ENCODE data around the gene FCER1G. TPM values are rescaled to one million over a fixed set of nuclear protein-coding genes. Genes with fewer than 3 reads are reported as not detected.
A peak's percentile ranks its signal among the peaks of the same experiment; 100 is the strongest.

The FCER1G gene
- total RNA-seq, 1 experiment from 2014 or later: not detected

- CTCF ChIA-PET: interaction anchor here (0.6 to 3.0 kb wide), 2 partner anchors 146 to 155 kb away, joined by 3 to 29 read pairs; no protein-coding TSS in a partner anchor
- H2AFZ ChIP-seq (ENCODE audit: low read length): no peak overlapping the region
- POLR2A ChIA-PET (ENCODE audit: unreplicated experiment): interaction anchor here (0.7 kb wide), 1 partner anchor 87 kb away, joined by 5 read pairs; no protein-coding TSS in a partner anchor
These were observed 12.9 kb downstream of the FCER1G start for GRCh38 chr1:161228032-161228431.

DNA sequence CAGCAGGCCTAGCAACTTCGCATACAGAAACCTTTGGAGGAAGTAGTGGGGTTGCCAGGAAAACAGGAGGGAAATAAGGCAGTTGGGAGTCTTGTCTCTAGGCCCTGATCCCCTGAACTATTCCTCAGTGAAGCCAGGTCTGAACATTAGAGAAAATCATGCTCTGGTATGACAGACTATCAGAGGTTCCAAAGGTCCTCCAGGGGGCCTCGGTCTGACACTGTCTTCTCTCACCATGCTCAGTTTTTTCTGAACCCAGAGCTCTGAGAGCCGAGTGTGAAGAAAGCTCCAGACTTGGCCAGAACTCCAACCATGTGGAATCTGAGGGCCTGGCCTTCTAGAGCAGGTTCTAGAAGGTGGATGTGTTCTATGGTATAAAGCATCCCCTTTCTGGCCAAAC lies 14.8 kb downstream of the FCER1G start:
- H2AFZ ChIP-seq (ENCODE audit: low read length): no peak overlapping the region
- H3K4me3 ChIP-seq (ENCODE audit: low read length): no peak overlapping the region
- H3K9ac ChIP-seq (ENCODE audit: low read length): no peak overlapping the region
- H3K9me2 ChIP-seq (replicated peaks; ENCODE audit: low read length): no peaks in the 10 kb centered on the region
- ChIA-PET CTCF (interaction anchor here (0.8 to 1.8 kb wide), 3 partner anchors 84 to 152 kb away, joined by 3 to 9 read pairs (median 8); partner anchors contain the start of gene SDHC), POLR2A (ENCODE audit: unreplicated experiment) (no interaction called here)
- H3K27ac ChIP-seq (ENCODE audit: low read length): no peak overlapping the region
- H3K4me1 ChIP-seq (ENCODE audit: insufficient read depth, low read length): peaks cover 23% of the 10 kb centered on the region
- ATAC-seq (no peak), DNase-seq (no peak)
- TF ChIP-seq CTCF (conservative IDR thresholded peaks at IDR 0.05; ENCODE audit: low read depth, low read length): peak; percentile 47; the same call in 1 of the 2 replicates
- no peak for TF ChIP-seq EZH2 (IDR thresholded peaks at IDR 0.05; ENCODE audit: low read length, unreplicated experiment)
- peaks cover 16% of the 10 kb centered on the region for H3K79me2 ChIP-seq (ENCODE audit: low read length)
- H4K20me1 ChIP-seq (ENCODE audit: low read length): no peaks in the 10 kb centered on the region
- TSS peak; percentile 1 for BruUV-seq (replicated peaks)
- H3K9me3 ChIP-seq (ENCODE audit: low read length): no peaks in the 10 kb centered on the region
- no peak overlapping the region for H3K4me2 ChIP-seq (ENCODE audit: low read length)
- H3K27me3 ChIP-seq (ENCODE audit: low read length): no peaks in the 10 kb centered on the region
- intact Hi-C loops (cut with micrococcal nuclease): no loop called here
- H3K36me3 ChIP-seq (ENCODE audit: low read depth, low read length): peaks cover 22% of the 10 kb centered on the region
- no peaks in the 10 kb centered on the region for H3F3A ChIP-seq (ENCODE audit: low read length, unreplicated experiment)

More at GRCh38 chr1:161228032-161228431, 12.9 kb downstream of the FCER1G start:
- Histone ChIP-seq H3K9me2 (replicated peaks; ENCODE audit: low read length) (no peaks in the 10 kb centered on the region), H3K36me3 (ENCODE audit: low read depth, low read length) (peaks cover 22% of the 10 kb centered on the region), H3K4me3 (ENCODE audit: low read length) (peak overlapping the region; percentile 79), H3K79me2 (ENCODE audit: low read length) (peaks cover 16% of the 10 kb centered on the region), H3K27ac (ENCODE audit: low read length) (no peak overlapping the region), H3K9me3 (ENCODE audit: low read length) (no peaks in the 10 kb centered on the region), H3K4me2 (ENCODE audit: low read length) (peak overlapping the region; percentile 82), H3F3A (ENCODE audit: low read length, unreplicated experiment) (no peaks in the 10 kb centered on the region), H3K27me3 (ENCODE audit: low read length) (no peaks in the 10 kb centered on the region), H4K20me1 (ENCODE audit: low read length) (no peaks in the 10 kb centered on the region), H3K9ac (ENCODE audit: low read length) (0 out of 2 replicates have a peak overlapping the region, but pooled peaks have one; percentile 80), H3K4me1 (ENCODE audit: insufficient read depth, low read length) (peaks cover 26% of the 10 kb centered on the region)
- TF ChIP-seq CTCF (conservative IDR thresholded peaks at IDR 0.05; ENCODE audit: low read depth, low read length): no peak
- no peak for TF ChIP-seq EZH2 (IDR thresholded peaks at IDR 0.05; ENCODE audit: low read length, unreplicated experiment)
- no peak for TF ChIP-seq EZH2phosphoT487 (IDR thresholded peaks at IDR 0.05; ENCODE audit: borderline replicate concordance, low read length)
- ATAC-seq (no peak), DNase-seq (no peak)
- intact Hi-C loops (cut with micrococcal nuclease): no loop called here
- BruUV-seq (replicated peaks): no TSS peak

GRCh38 chr1:161230762-161231161 lies 15.7 kb downstream of the FCER1G start:
- Histone ChIP-seq H3K9me3 (ENCODE audit: low read length) (no peaks in the 10 kb centered on the region), H4K20me1 (ENCODE audit: low read length) (no peaks in the 10 kb centered on the region), H3K36me3 (ENCODE audit: low read depth, low read length) (peaks cover 22% of the 10 kb centered on the region), H3K79me2 (ENCODE audit: low read length) (peaks cover 16% of the 10 kb centered on the region), H3K27me3 (ENCODE audit: low read length) (no peaks in the 10 kb centered on the region), H3K9ac (ENCODE audit: low read length) (no peak overlapping the region), H3K9me2 (replicated peaks; ENCODE audit: low read length) (no peaks in the 10 kb centered on the region), H3F3A (ENCODE audit: low read length, unreplicated experiment) (no peaks in the 10 kb centered on the region), H3K4me2 (ENCODE audit: low read length) (no peak overlapping the region), H3K27ac (ENCODE audit: low read length) (no peak overlapping the region), H3K4me3 (ENCODE audit: low read length) (no peak overlapping the region), H2AFZ (ENCODE audit: low read length) (no peak overlapping the region), H3K4me1 (ENCODE audit: insufficient read depth, low read length) (peaks cover 18% of the 10 kb centered on the region)
- ATAC-seq: no peak
- ChIA-PET CTCF (interaction anchor here (1.6 to 1.8 kb wide), 2 partner anchors 144 to 151 kb away, joined by 8 to 9 read pairs; no protein-coding TSS in a partner anchor), POLR2A (ENCODE audit: unreplicated experiment) (no interaction called here)
- TF ChIP-seq EZH2 (IDR thresholded peaks at IDR 0.05; ENCODE audit: low read length, unreplicated experiment) (no peak), EZH2phosphoT487 (IDR thresholded peaks at IDR 0.05; ENCODE audit: borderline replicate concordance, low read length) (no peak), CTCF (conservative IDR thresholded peaks at IDR 0.05; ENCODE audit: low read depth, low read length) (no peak)
- BruUV-seq (replicated peaks): no TSS peak
- DNase-seq: no peak
- intact Hi-C loops (cut with micrococcal nuclease): no loop called here
